ENCODE measurements around the gene WDFY2. TPM values are rescaled to one million over a fixed set of nuclear protein-coding genes. Genes with fewer than 3 reads are reported as not detected.
A peak's percentile ranks its signal among the peaks of the same experiment; 100 is the strongest.

Gene WDFY2
- total RNA-seq, 1 donor = 10.2 TPM

GRCh38 chr13:51803422-51804294 is 219.4 kb downstream of the WDFY2 start, which contains the start of gene DHRS12:
TSS of gene DHRS12 (minus strand) at chr13:51804163. CDS start at chr13:51799659, 4,504 bp downstream.
- DNase-seq (ENCODE audit: low read depth) = peak; percentile 74
- TF ChIP-seq, protein P1, sequence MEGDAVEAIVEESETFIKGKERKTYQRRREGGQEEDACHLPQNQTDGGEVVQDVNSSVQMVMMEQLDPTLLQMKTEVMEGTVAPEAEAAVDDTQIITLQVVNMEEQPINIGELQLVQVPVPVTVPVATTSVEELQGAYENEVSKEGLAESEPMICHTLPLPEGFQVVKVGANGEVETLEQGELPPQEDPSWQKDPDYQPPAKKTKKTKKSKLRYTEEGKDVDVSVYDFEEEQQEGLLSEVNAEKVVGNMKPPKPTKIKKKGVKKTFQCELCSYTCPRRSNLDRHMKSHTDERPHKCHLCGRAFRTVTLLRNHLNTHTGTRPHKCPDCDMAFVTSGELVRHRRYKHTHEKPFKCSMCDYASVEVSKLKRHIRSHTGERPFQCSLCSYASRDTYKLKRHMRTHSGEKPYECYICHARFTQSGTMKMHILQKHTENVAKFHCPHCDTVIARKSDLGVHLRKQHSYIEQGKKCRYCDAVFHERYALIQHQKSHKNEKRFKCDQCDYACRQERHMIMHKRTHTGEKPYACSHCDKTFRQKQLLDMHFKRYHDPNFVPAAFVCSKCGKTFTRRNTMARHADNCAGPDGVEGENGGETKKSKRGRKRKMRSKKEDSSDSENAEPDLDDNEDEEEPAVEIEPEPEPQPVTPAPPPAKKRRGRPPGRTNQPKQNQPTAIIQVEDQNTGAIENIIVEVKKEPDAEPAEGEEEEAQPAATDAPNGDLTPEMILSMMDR (IDR thresholded peaks at IDR 0.05; ENCODE audit: insufficient read depth, low read length) = no peak
- peak within 1 kb of the TSS; percentile 78 for H3K4me3 ChIP-seq (ENCODE audit: low read depth, low read length)

DNA sequence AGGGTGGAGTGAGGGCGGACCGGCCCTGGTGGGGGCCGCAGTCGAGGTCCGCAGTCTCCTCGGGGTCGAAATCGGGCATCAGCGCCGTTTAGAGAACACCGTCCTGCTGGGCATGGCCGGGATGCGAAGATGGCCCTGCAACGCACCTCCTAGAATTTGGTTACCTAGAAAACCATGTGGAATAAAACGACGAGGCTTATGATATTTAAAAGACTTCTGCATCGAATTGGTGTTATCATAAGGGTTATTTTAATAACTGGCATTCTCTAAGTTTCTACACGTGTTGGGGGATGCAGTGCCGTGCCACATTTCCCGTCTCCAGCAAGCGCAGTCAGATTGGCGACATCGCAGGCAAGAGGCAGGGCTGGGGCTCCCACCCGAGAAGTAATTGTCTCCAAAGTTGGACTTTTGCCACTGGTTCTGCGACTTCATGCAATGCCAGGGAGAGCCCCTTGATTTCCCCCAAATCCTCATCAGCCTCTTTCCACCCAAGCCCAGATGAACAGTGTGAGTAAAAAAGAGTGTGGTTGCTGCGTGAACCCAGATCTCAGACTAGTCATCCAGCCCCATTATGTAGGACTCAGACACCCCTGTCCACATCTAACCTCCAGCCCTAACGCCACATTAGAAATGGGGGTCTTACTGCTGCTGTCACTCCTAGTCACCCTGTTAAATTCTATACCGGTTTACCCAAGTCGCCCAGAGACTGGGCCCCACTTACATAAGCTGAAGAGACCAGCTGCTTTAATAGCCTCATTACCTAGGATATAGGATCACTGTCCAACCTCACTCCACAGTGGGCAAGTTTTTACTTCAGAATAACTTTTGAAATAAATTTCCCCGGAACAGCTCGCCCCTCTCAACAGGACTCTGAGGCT is 220.3 kb downstream of the WDFY2 start:
- no peak for DNase-seq (ENCODE audit: low read depth)
- TF ChIP-seq, protein P1 (IDR thresholded peaks at IDR 0.05; ENCODE audit: insufficient read depth, low read length) = no peak
- peak overlapping the region; percentile 78 for H3K4me3 ChIP-seq (ENCODE audit: low read depth, low read length)

- no peak for DNase-seq (ENCODE audit: low read depth)
- TF ChIP-seq, protein P1 (IDR thresholded peaks at IDR 0.05; ENCODE audit: insufficient read depth, low read length) = no peak
- H3K4me3 ChIP-seq (ENCODE audit: low read depth, low read length) = no peak overlapping the region
Measured at GRCh38 chr13:51805313-51805712, 221.1 kb downstream of the WDFY2 start.

GRCh38 chr13:51805925-51806324 is 221.7 kb downstream of the WDFY2 start:
- TF ChIP-seq, protein P1 (IDR thresholded peaks at IDR 0.05; ENCODE audit: insufficient read depth, low read length) = no peak
- no peak for DNase-seq (ENCODE audit: low read depth)
- H3K4me3 ChIP-seq (ENCODE audit: low read depth, low read length) = no peak overlapping the region

DNA sequence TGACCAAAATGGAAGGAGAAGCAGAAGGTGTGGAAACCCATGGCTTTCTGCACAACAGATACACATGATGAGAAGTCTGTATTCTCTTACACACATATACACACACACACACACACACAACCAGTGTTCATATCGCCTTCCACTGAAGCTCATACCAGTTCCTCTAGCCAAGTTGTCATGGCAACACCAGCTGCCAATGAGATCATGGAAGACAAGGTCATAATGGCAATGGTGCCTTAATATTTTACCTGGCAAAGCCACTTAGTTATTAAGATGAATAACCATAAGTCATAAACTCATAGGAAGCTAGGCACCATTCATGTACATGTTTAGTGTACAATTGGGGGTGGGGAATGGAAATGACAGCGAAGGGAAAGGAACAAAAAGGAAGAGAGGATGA is 222.3 kb downstream of the WDFY2 start:
- TF ChIP-seq, protein P1 (IDR thresholded peaks at IDR 0.05; ENCODE audit: insufficient read depth, low read length) = no peak
- DNase-seq (ENCODE audit: low read depth) = peak; percentile 46
- H3K4me3 ChIP-seq (ENCODE audit: low read depth, low read length) = no peak overlapping the region

GRCh38 chr13:51807041-51807440 is 222.8 kb downstream of the WDFY2 start:
- DNase-seq (ENCODE audit: low read depth) = no peak
- TF ChIP-seq, protein P1 (IDR thresholded peaks at IDR 0.05; ENCODE audit: insufficient read depth, low read length) = no peak
- no peak overlapping the region for H3K4me3 ChIP-seq (ENCODE audit: low read depth, low read length)

All from fibroblast of the aortic adventitia (primary cell).